WERI-Rb-1 (cell line): Measurements from ENCODE around the gene KIF5C.
A peak's percentile ranks its signal among the peaks of the same experiment; 100 is the strongest.

Experiments
- DNase-seq: peaks from one replicate; pipeline ENCODE4 v3.0.0-alpha.2; 2020
- H3K27ac ChIP-seq: fragments of 250-450 bp; sonication (Bioruptor Pico); 2 replicates; pipeline ENCODE4 v1.5.1; 2020; ENCODE audit warnings: mild to moderate bottlenecking, moderate library complexity
- H3K27me3 ChIP-seq: fragments of 250-450 bp; sonication (Bioruptor Pico); 2 replicates; pipeline ENCODE4 v1.5.1; 2021; ENCODE audit warnings: mild to moderate bottlenecking, low read depth, moderate library complexity; ENCODE audit not compliant: insufficient read depth, severe bottlenecking
- H3K36me3 ChIP-seq: fragments of 250-450 bp; sonication (Bioruptor Pico); 2 replicates; pipeline ENCODE4 v1.5.1; 2020; ENCODE audit warnings: mild to moderate bottlenecking, moderate library complexity
- H3K4me3 ChIP-seq: 2 replicates; pipeline ENCODE4 v1.5.1; 2011; ENCODE audit warnings: low read depth, mild to moderate bottlenecking, control low read depth, low read length
- H3K9me3 ChIP-seq: fragments of 250-450 bp; sonication (Bioruptor Pico); 2 replicates; pipeline ENCODE4 v1.5.1; 2021; ENCODE audit warnings: mild to moderate bottlenecking, moderate library complexity; ENCODE audit not compliant: severe bottlenecking
- TF ChIP-seq, protein P1 (sequence below): IDR thresholded peaks from 2 replicates; pipeline ENCODE4 v1.5.1; 2011; ENCODE audit warnings: low read depth, mild to moderate bottlenecking, control low read depth, inconsistent platforms, low read length

The KIF5C gene

DNA sequence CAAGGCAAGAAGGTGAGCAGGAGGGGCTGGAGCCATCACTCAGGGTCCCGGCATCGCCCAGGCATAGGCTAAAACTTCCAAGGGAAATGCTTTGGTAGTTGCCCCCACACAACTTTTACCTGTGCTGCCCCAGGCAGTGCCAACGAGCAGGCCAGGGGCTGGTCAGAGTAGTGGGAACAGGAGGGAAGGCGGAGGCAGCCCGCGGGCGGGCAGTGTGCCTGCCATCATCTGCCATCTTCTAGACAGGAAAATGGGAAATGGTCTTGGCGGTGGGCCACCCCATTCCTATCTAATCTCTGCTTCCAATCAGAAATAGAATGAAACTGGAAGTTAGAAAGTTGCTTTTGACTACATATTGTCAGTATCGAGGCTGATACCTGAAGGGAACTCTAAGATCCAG, 137.5 kb downstream of the KIF5C start:
- TF ChIP-seq, protein P1, sequence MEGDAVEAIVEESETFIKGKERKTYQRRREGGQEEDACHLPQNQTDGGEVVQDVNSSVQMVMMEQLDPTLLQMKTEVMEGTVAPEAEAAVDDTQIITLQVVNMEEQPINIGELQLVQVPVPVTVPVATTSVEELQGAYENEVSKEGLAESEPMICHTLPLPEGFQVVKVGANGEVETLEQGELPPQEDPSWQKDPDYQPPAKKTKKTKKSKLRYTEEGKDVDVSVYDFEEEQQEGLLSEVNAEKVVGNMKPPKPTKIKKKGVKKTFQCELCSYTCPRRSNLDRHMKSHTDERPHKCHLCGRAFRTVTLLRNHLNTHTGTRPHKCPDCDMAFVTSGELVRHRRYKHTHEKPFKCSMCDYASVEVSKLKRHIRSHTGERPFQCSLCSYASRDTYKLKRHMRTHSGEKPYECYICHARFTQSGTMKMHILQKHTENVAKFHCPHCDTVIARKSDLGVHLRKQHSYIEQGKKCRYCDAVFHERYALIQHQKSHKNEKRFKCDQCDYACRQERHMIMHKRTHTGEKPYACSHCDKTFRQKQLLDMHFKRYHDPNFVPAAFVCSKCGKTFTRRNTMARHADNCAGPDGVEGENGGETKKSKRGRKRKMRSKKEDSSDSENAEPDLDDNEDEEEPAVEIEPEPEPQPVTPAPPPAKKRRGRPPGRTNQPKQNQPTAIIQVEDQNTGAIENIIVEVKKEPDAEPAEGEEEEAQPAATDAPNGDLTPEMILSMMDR, result no peak
- Histone ChIP-seq H3K36me3 (no peaks in the 10 kb centered on the region), H3K4me3 (no peak overlapping the region), H3K9me3 (no peaks in the 10 kb centered on the region), H3K27me3 (peaks cover 24% of the 10 kb centered on the region), H3K27ac (no peak overlapping the region)
- DNase-seq, result no peak

DNA sequence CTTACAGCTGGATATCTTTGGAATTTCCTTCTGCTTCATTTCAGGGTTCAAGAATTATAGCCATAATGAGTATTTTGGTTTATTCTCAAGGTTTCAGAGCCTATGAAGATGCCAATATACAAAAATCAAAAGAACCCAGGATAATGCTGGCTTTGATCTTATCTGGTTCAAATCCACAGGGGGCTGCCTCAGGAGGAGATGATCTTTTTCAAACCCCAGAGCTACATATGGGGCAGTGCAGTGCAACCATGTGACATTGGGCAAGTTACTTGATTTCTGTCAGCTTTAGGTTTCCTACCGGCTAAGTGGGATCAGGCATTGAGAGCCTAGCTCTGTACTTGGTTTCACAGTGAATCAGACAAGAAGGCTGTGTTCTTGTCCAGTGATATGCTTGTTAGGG, 140.5 kb downstream of the KIF5C start:
- Histone ChIP-seq H3K9me3 (no peaks in the 10 kb centered on the region), H3K4me3 (no peak overlapping the region), H3K36me3 (no peaks in the 10 kb centered on the region), H3K27me3 (peaks cover 13% of the 10 kb centered on the region), H3K27ac (no peak overlapping the region)
- TF ChIP-seq, protein P1, result no peak
- DNase-seq, result no peak

DNA sequence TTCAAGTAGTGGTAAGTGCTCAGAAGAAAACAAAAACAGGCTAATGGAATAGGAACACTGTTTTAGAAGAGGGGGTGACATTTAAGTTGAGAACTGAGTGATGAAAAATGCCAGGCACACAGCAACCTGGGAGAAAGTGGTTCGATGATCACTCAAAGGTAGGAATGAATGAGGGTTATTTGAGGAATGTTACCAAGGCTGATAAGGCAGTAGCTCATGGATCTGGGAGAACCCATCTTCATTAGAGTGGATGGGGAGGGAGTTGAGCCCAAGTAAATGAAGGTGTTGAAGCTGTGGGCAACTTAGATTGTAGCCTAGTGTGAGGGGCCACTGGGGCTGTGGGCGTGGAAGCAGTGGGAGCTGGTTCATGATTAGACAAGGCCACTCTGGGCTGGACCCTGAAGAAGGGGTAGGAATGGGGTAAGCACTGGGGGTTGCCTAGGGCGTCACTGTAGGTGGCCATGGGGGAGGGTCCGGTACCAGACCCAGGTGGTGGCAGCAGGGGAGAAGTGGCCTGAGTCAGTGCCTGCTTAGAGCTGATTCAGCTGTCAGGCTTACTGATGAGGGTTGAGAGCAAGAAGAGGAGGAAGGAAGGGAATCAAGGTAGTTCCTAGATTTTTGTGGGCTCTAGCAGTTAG, 141.0 kb downstream of the KIF5C start:
- Histone ChIP-seq H3K4me3 (no peak overlapping the region), H3K27ac (no peak overlapping the region), H3K27me3 (peaks cover 16% of the 10 kb centered on the region), H3K9me3 (no peaks in the 10 kb centered on the region), H3K36me3 (no peaks in the 10 kb centered on the region)
- TF ChIP-seq, protein P1, result no peak
- DNase-seq, result no peak

DNA sequence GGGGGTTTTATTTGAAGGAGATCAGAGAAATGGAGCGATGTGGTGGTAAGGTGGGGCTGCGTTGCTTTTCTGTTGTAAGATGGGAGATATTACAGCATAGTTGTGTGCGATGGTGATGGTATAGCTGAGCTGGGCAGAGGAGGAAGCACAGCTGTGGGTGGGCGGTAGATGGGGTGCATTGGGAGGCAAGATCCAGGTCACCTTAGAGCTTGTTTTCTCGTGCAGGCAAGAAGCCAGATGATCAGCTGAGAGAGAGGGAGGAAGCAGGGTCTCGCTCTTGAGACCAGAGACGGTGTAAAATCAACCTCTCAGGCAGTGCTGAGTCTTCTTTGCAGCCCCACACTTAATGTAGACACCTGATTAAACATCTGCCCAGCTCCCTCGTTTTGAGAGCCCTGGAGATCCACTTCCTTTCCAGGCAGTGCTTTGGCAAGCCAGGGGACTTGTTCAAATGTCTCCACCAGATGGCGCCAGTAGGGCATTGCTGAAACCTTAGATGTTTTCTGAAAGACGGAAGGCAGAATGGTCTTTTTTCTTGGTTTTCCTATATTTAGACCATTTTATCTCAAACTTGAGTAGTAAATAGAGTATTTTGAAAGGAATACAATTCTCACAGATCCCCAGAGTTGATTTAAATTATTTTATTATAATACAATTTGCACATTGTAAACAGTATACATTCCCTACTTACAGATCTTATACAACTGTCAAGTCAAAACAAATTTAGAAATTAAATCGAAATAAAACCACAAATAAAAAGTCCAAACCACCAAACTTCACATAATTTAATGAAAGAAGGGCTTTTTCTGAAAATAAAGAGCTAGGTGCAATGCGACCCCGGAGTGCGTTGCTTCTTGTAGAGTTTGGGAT, 142.3 kb downstream of the KIF5C start:
- Histone ChIP-seq H3K4me3 (no peak overlapping the region), H3K36me3 (no peaks in the 10 kb centered on the region), H3K27me3 (peaks cover 12% of the 10 kb centered on the region), H3K27ac (no peak overlapping the region), H3K9me3 (no peaks in the 10 kb centered on the region)
- DNase-seq, result peak; percentile 66
- TF ChIP-seq, protein P1, result peak; percentile 75

DNA sequence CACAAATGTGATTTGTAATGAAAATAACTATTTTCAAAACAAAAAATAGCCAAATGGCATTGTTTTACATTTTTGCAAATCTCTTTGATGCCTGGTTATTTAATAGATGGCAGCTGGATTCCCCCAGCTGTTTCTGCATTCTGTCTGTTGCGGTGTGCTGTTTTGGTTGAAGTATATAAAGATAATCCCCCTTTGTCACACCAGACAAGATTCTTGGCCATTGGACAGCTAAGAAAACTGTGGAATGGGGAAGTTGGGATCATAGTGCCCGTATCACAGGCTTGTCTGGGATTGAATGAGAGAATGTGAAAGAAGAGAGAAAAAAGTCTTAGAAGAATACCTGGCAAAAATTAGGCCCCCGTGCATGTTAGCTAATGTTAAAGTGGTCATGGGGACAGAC, 144.0 kb downstream of the KIF5C start:
- no peak overlapping the region for H3K27ac ChIP-seq

More for the DNA sequence above, 144.0 kb downstream of the KIF5C start:
- H3K36me3 ChIP-seq, result no peaks in the 10 kb centered on the region
- no peak overlapping the region for H3K4me3 ChIP-seq
- H3K9me3 ChIP-seq, result no peaks in the 10 kb centered on the region
- H3K27me3 ChIP-seq, result peaks cover 19% of the 10 kb centered on the region
- no peak for DNase-seq
- TF ChIP-seq, protein P1, result no peak
